ENCODE measurements around the gene PANK2.
"Not testable (repeated sequence)": the region's sequence is repeated elsewhere in the genome, so short reads cannot be mapped to it uniquely, and the experiment has no call there.

Gene PANK2

GRCh38 chr20:3901706-3902440 is 12.7 kb downstream of the PANK2 start:
- no peak for DNase-seq

DNA sequence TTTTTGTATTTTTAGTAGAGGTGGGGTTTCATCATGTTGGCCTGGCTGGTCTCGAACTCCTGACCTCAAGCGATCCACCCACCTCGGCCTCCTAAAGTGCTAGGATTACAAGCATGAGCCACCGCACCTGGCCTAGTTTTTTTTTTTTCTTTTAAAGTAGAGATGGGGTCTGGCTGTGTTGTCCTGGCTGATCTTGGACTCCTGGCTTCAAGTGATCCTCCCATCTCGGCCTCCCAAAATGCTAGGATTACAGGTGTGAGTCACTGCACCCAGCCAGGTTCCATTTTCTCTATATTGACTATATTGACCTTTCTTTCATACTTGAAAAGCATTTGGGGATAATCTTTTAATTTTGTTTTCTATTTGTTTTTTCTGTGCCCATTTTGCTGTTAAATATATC is 13.3 kb downstream of the PANK2 start:
- no peak for DNase-seq

DNA sequence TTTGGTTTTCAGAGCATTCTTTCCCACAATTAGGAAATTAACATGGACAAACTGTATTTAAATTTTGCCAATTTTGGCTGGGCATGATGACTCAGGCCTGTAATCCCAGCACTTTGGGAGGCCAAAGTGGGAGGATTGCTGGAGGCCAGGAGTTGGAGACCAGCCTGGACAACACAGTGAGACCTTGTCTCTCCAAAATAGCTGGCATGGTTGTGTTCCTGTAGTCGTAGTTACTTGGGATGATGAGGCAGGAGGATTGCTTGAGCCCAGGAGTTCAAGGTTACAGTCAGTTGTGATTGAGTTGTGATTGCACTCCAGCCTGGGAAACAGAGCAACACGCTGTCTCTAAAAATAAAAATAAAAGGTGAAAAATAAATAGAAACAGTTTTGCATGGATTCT is 15.0 kb downstream of the PANK2 start:
- DNase-seq: no peak

- DNase-seq: no peak
These were observed 15.7 kb downstream of the PANK2 start for GRCh38 chr20:3904857-3905256.

DNA sequence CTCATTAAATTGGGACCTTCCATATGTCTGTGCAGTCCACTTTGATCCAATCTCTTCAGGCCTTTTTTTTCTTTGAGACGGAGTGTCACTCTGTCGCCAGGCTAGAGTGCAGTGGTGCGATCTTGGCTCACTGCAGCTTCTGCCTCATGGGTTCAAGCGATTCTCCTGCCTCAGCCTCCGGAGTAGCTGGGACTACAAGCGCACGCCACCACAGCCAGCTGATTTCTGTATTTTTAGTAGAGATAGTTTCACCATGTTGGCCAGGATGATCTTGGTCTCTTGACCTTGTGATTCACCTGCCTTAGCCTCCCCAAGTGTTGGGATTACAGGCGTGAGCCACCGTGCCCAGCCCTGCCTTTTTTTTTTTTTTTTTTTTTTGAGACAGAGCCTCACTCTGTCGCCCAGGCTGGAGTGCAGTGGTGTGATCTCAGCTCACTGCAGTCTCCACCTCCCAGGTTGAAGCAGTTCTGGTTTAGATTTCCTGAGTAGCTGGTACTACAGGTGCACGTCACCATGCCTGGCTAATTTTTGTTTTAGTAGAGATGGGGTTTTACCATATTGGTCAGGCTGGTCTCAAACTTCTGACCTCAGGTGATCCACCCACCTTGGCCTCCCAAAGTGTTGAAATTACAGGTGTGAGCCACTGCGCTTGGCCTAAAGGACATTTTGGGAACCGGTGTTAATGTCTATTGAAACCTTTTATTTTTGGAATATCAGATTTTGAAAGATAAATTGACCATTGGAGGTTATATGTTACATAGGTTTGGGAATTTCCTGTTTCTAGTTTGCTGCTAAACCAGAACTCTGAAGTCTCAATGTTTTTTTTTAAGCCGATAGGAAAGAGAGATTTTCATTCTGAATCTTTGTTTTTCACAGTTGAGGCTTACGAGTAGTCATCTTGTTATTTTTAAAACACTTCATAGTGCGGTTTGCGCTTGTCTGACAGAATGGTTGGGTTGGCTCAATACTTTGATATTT is 17.8 kb downstream of the PANK2 start:
- DNase-seq: not testable (repeated sequence)

DNA sequence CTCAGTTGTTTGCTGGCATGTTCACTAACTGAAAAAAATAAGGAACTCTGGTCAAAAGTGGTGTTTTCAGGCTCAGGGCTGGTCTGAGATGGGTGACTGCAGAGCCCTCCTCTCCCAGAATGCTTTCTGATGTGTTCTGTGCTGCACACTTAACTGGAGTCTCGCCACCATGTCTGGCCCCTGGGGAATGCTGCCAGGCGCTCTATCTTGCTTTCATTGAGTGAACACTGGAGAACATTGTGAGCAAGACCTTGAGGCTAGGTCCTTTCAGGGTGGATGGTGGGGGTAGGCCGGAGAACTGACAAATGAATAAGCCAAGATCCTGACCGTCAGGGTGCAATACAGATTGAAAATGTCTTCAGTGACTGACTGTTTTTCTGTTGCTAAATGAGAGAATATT is 19.5 kb downstream of the PANK2 start:
- no peak for DNase-seq

DNA sequence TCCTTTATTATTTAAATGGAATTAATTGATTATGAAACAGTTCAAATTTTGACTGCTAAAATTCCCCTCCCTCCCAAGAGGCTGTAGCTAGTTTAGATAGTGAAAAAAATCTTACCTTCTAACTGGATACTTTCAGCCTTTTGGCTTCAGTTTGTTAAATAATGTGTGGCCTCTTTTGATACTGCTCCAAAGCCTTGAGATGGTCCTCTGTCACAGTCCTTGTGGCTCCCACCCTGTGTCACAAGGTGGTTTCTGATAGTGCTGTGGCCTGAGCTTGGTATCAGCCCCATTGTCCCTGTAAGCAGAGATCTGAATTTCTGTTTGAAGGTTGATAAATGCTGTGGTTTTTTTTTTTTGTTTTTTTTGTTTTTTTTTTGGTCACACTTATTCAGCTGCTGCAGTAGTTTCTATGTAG is 20.8 kb downstream of the PANK2 start:
- DNase-seq: no peak

GRCh38 chr20:3910853-3911252 is 21.7 kb downstream of the PANK2 start:
- DNase-seq: no peak

GRCh38 chr20:3911956-3912355 is 22.8 kb downstream of the PANK2 start:
- no peak for DNase-seq

GRCh38 chr20:3914446-3914845 is 25.3 kb downstream of the PANK2 start:
- no peak for DNase-seq

DNA sequence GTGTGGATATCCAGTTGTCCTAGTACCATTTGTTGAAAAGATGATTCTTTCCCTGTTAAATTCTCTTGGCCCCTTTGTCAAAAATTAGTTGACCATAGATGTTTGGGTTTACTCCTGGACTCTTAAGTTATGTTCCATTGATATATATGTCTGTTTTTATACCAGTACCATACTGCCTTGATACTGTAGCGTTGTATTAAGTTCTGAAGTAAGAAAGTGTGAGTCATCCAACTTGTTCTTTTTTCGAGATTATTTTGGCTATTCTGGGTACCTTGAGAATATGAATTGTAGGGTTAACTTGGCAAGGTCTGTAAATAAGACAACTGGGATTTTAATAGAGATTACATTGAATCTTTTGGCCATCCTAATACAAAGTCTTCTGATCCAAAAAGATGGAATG is 26.5 kb downstream of the PANK2 start:
- no peak for DNase-seq

GRCh38 chr20:3916364-3916763 is 27.2 kb downstream of the PANK2 start:
- DNase-seq: no peak

- DNase-seq: no peak
These were observed 30.2 kb downstream of the PANK2 start for GRCh38 chr20:3919352-3919751.

DNA sequence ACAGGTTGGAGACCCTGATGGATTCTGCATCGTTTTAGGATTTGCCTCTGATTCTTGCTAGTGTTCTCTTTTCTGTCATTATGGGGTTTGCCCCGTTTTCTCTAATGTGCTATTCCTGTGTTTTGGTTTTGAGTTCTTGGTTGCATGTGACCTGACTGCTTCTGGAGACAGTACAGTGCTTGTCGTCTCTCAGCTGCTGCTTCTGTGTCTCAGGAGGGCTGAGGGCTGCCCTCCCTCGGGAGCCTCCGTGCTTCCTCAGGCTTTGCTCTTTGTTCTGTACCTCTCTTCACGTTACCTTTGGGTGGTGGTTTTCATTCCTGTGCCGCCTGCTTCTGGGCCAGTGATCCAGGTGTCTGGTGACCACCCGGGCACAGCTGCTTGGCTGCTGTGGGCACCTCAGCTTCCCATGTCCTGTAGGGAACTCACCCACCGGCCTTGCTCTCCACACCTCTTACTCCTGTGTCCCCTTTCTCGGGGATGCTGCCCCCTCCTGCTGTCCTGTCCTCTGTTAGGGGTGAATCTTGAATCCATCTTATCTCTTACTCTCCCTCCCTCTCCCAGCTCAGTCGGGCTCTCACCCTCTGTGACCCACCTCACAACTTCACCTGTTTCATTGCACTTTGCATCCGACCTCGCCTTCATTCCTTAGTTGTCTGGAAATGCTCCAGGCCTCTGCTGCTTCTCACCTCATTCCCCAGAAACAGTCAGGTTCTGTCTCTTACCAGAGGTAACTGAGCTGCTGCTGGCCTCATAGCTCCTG is 33.2 kb downstream of the PANK2 start:
- DNase-seq: no peak

DNA sequence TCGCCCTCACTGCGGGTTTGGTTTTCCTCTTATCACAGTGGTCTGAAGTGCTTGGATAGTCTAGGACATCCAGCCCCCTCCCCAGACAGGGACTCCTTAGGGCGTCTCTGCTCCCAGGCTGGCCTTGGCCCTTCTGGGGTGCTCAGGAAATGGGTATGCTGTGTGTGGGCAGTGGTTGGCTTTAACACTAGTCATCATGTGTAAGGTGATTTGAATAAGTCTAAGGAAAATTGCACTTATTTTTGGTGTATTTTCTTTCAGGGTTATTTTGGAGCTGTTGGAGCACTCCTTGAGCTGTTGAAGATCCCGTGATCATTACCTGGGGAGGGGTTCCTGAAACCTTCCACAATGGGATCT is 33.8 kb downstream of the PANK2 start:
- DNase-seq: no peak

- no peak for DNase-seq
These were observed 34.6 kb downstream of the PANK2 start for GRCh38 chr20:3923818-3924217.

DNA sequence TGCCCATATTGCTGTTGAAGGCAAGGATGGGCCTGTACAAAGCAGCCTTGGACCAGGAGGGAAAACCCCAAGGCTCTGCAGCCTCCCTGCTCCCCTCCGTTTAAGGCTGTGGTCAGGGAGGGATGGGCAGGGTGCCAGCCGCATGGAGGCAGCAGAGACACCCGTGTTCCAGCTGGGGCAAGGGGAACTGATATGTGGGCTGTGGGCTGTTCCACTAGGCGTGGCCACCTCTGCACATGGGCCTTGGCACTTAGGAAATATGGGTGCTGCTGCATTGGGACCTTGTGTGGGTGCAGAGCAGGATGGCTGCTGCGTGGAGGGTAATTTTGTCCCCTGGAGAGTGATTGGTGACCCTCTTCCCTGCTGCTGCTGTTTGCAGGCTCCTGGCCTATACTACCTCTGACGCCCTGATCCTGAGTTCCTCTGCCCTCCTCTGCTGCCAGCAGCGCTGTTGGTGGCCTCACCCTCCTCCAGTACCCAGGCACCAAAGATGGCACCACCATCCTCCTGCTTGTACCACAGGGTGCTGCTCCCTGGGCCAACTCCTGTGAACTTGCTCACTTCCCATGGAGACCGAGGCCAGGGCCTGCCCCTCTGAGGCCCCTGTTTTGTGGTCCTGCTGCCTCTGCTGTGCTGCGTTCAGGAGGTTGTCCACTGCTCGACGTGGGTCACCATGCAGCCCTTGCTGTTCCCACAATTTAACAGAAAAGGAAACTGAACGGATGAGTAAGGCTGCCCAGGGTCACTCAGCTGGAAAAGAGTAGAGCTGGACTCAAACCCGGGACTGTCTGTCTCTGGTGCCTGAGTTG is 35.3 kb downstream of the PANK2 start:
- DNase-seq: no peak

- DNase-seq: no peak
These were observed 36.0 kb downstream of the PANK2 start for GRCh38 chr20:3925113-3925695.

DNA sequence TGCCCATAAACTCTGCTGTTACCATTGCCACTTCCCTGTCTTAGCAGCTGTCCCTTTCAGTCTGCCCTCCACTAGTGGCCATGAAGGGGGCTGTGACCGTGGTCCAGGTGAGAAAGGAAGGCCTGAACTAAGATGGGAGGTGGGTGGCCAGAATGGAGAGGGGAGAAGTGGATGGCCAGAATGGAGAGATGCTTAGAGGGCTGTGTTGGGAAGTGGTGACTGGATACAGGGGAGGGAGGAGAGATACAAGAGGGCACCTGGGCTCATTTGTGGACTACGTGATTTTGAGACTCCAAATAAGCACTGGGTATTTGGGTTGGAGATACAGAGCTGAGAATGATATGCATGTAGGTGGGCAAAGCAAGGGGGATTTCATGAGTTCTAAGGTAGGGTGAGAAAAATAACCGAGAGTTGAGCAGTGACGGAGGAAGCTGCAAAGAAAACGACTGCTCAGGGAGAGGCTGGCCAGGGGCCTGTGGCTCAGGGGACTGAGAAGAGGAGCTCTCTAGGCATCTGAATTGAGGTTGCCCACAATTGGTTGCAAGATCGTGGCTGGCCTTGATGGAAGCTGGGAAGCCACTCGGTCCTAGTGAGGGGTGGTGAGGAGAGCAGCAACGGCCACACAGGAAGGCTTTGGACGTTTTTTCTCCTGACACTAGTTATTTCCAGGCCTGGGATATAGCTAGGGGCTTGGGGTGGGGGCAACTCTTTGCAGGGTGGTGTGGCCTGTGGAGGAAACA is 36.9 kb downstream of the PANK2 start:
- DNase-seq: no peak

DNA sequence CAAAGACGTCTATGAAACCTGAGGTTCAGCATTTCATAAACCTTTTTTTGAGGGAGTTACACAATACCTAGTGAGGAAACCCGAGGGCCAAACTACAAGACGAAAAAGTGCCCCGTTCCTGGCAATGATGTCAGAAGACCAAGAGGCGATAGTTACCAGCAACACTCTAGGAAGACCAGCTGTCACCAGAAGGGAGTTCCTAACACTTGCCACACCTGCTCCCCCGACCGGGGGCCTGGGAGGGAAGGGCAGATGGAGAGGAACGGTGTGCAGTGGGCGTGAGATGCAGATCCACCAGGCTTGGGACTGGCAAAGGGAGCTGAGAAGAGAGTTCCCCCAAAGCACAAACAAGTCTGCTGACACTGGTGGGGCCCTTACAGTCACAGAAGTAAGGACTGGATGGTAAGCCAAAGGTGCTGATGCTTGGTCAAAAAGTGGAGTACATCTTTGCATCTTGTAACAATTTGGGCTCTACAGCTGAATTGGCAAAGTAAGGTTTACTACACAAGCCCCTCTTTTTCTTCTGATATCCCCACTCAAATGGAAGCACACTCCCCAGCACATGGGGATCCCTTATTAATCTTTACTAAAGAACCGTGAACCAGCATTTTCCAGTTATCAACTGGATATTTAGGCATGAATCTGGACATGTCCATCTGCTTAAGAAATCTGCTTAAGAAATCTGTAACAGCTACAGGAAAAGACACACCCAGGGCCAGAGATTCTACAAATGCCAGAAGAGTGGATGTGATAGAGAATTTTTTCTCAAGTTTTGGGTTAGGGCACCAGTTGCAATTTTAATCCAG is 38.5 kb downstream of the PANK2 start:
- DNase-seq: no peak

DNA sequence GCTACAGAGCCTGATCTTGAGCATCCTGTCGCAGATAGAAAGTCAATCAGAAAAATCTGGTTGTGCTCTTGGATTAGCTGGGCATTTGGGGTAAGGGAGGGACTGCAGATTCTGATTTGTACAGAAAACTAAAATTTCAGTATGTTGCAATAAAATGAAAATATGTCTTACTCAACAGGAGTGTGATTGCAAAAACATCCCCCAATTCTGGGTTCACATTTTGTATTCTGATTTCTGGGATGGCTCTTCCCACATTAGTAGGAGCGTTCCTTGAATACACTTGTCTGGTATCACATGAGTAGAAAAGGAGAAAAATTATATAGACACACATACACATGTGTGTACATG is 40.5 kb downstream of the PANK2 start:
- DNase-seq: no peak
